ENCODE results near the gene WAC. TPM values are rescaled to one million over a fixed set of nuclear protein-coding genes. Genes with fewer than 3 reads are reported as not detected.

The WAC gene
- total RNA-seq, 1 donor from 2014 or later, result 123 TPM

DNA sequence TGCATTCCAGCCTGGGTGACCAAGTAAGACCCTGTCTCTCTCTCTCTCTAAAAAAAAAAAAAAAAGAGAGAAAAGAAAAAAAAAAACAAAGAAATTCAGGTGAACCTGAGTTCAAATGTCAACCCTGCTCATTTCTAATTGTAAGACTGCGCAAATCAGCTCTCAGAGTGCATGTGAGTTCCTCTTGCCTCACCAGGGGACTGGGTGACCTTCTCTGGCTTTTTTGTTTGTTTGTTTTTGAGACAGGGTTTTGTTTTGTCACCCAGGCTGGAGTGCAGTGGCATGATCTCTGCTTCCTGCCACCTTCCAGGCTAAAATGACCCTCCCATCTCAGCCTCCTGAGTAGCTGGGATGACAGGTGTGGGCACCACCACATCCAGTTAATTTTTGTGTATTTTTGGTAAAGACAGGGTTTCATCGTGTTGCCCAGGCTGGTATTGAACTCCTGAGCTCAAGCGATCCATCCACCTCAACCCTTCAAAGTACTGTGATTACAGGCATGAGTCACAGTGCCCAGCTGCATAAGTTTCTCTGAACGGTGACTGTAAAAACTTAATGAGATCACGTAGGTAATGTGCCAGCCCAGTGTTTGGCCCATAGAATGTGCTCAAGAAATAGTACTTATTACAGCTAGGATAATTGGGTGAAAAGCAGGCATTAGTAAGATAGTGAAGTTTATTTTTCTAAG lies 99.1 kb downstream of the WAC start:
- Histone ChIP-seq H3K9ac (ENCODE audit: low read length) (no peak overlapping the region), H3K27me3 (ENCODE audit: insufficient read depth, low read length) (peaks cover 8% of the 10 kb centered on the region), H3K36me3 (ENCODE audit: insufficient read depth, low read length) (no peaks in the 10 kb centered on the region), H2AFZ (ENCODE audit: low read depth, low read length) (no peak overlapping the region), H3K79me2 (ENCODE audit: insufficient read depth, low read length) (no peaks in the 10 kb centered on the region), H4K20me1 (ENCODE audit: insufficient read depth, low read length) (no peaks in the 10 kb centered on the region), H3K27ac (ENCODE audit: low read depth, low read length) (no peak overlapping the region), H3K4me3 (ENCODE audit: insufficient read depth, low read depth, low read length) (no peak overlapping the region), H3K4me1 (ENCODE audit: insufficient read depth, low read length) (peaks cover 14% of the 10 kb centered on the region), H3K4me2 (ENCODE audit: low read length) (no peak overlapping the region), H3K9me3 (ENCODE audit: insufficient read depth, low read depth, low read length) (no peaks in the 10 kb centered on the region)
- H3K4me3 Mint-ChIP-seq (ENCODE audit: unreplicated experiment), result no peak overlapping the region
- DNase-seq (ENCODE audit: low read depth) (peak; percentile 65), FAIRE-seq (no peak)
- peaks cover 5% of the 10 kb centered on the region for H3K4me1 Mint-ChIP-seq (ENCODE audit: low read depth, unreplicated experiment)
- no peak overlapping the region for H3K27ac Mint-ChIP-seq (ENCODE audit: unreplicated experiment)
- TF ChIP-seq EZH2 (IDR thresholded peaks at IDR 0.05; ENCODE audit: insufficient read depth, low read length), result no peak
- no peak for TF ChIP-seq CTCF (IDR thresholded peaks at IDR 0.05; ENCODE audit: insufficient read depth, low read depth, low read length)
- peaks cover 4% of the 10 kb centered on the region for H3K27me3 Mint-ChIP-seq (ENCODE audit: low read depth, unreplicated experiment)
- H3K36me3 Mint-ChIP-seq (ENCODE audit: low read depth, unreplicated experiment), result no peaks in the 10 kb centered on the region
- H3K9me3 Mint-ChIP-seq (ENCODE audit: unreplicated experiment), result no peaks in the 10 kb centered on the region

DNA sequence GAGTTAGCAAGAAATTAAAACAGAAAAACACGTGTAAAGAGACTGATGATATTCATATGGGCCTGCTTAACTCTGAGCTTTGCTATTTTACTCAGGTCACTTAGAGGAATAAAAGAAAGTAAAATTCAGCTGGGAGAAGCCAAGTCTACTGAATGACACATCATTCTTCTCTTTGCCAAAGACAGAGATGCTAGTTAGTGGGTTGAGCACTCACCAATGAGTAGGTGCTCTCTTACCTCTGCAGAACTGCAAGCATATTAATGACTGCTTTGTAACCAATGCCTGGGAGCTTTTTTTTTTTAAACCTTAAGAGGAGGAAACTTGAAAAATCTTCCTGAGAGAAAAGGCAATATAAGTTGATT lies 99.6 kb downstream of the WAC start:
- no peak overlapping the region for H3K4me3 Mint-ChIP-seq (ENCODE audit: unreplicated experiment)
- H3K27me3 ChIP-seq (ENCODE audit: insufficient read depth, low read length), result peaks cover 8% of the 10 kb centered on the region
- no peaks in the 10 kb centered on the region for H3K9me3 Mint-ChIP-seq (ENCODE audit: unreplicated experiment)
- no peak overlapping the region for H3K27ac ChIP-seq (ENCODE audit: low read depth, low read length)
- peaks cover 10% of the 10 kb centered on the region for H3K4me1 ChIP-seq (ENCODE audit: insufficient read depth, low read length)
- no peaks in the 10 kb centered on the region for H4K20me1 ChIP-seq (ENCODE audit: insufficient read depth, low read length)
- H3K36me3 Mint-ChIP-seq (ENCODE audit: low read depth, unreplicated experiment), result no peaks in the 10 kb centered on the region
- H3K4me3 ChIP-seq (ENCODE audit: insufficient read depth, low read depth, low read length), result no peak overlapping the region
- H3K27me3 Mint-ChIP-seq (ENCODE audit: low read depth, unreplicated experiment), result peaks cover 4% of the 10 kb centered on the region
- no peaks in the 10 kb centered on the region for H3K9me3 ChIP-seq (ENCODE audit: insufficient read depth, low read depth, low read length)
- FAIRE-seq (no peak), DNase-seq (ENCODE audit: low read depth) (peak; percentile 41)
- H3K36me3 ChIP-seq (ENCODE audit: insufficient read depth, low read length), result no peaks in the 10 kb centered on the region
- no peak overlapping the region for H3K9ac ChIP-seq (ENCODE audit: low read length)
- H3K4me1 Mint-ChIP-seq (ENCODE audit: low read depth, unreplicated experiment), result peaks cover 5% of the 10 kb centered on the region
- no peak overlapping the region for H3K4me2 ChIP-seq (ENCODE audit: low read length)
- no peak for TF ChIP-seq CTCF (IDR thresholded peaks at IDR 0.05; ENCODE audit: insufficient read depth, low read depth, low read length)
- no peak for TF ChIP-seq EZH2 (IDR thresholded peaks at IDR 0.05; ENCODE audit: insufficient read depth, low read length)
- H3K27ac Mint-ChIP-seq (ENCODE audit: unreplicated experiment), result no peak overlapping the region
- H2AFZ ChIP-seq (ENCODE audit: low read depth, low read length), result no peak overlapping the region
- no peaks in the 10 kb centered on the region for H3K79me2 ChIP-seq (ENCODE audit: insufficient read depth, low read length)

GRCh38 chr10:28633750-28634149 lies 100.8 kb downstream of the WAC start:
- FAIRE-seq, result no peak

More at GRCh38 chr10:28633750-28634149, 100.8 kb downstream of the WAC start:
- H3K27ac Mint-ChIP-seq (ENCODE audit: unreplicated experiment), result no peak overlapping the region
- Histone ChIP-seq H3K27me3 (ENCODE audit: insufficient read depth, low read length) (peaks cover 8% of the 10 kb centered on the region), H4K20me1 (ENCODE audit: insufficient read depth, low read length) (no peaks in the 10 kb centered on the region), H3K4me1 (ENCODE audit: insufficient read depth, low read length) (peaks cover 4% of the 10 kb centered on the region), H3K9ac (ENCODE audit: low read length) (no peak overlapping the region), H3K4me2 (ENCODE audit: low read length) (no peak overlapping the region), H3K4me3 (ENCODE audit: insufficient read depth, low read depth, low read length) (no peak overlapping the region), H3K36me3 (ENCODE audit: insufficient read depth, low read length) (no peaks in the 10 kb centered on the region), H3K9me3 (ENCODE audit: insufficient read depth, low read depth, low read length) (no peaks in the 10 kb centered on the region), H2AFZ (ENCODE audit: low read depth, low read length) (no peak overlapping the region), H3K27ac (ENCODE audit: low read depth, low read length) (no peak overlapping the region), H3K79me2 (ENCODE audit: insufficient read depth, low read length) (no peaks in the 10 kb centered on the region)
- no peak overlapping the region for H3K4me3 Mint-ChIP-seq (ENCODE audit: unreplicated experiment)
- no peaks in the 10 kb centered on the region for H3K36me3 Mint-ChIP-seq (ENCODE audit: low read depth, unreplicated experiment)
- H3K4me1 Mint-ChIP-seq (ENCODE audit: low read depth, unreplicated experiment), result no peaks in the 10 kb centered on the region
- H3K9me3 Mint-ChIP-seq (ENCODE audit: unreplicated experiment), result no peaks in the 10 kb centered on the region
- H3K27me3 Mint-ChIP-seq (ENCODE audit: low read depth, unreplicated experiment), result peaks cover 4% of the 10 kb centered on the region
- TF ChIP-seq EZH2 (IDR thresholded peaks at IDR 0.05; ENCODE audit: insufficient read depth, low read length) (no peak), CTCF (IDR thresholded peaks at IDR 0.05; ENCODE audit: insufficient read depth, low read depth, low read length) (no peak)
- peak; percentile 30 for DNase-seq (ENCODE audit: low read depth)

Measured in astrocyte (in vitro differentiated cells and primary cell).